ENCODE results near the gene M1AP. TPM values are rescaled to one million over a fixed set of nuclear protein-coding genes. Genes with fewer than 3 reads are reported as not detected.
A peak's percentile ranks its signal among the peaks of the same experiment; 100 is the strongest.

Gene M1AP
- total and polyA plus RNA-seq, 2 donors from 2014 or later: 0.49 to 3.4 TPM

DNA sequence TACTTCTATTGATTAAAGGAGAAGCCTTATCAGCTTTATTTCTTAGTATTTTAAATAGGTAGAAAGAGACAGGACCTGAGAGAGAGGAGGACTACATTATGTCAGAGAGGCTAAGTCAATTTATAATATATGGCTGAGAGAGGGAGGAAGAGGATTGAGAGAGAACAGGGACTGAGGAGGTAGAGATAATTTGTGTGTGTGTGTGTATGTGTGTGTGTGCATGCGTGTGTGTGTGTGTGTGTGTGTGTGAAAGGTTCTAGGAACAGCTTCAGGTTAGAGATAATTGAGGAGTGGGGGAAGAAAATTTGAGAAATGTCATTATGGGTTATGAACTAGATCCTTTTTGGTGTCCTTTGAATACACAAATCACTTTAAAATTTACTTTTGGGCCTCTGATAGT is 78.4 kb downstream of the M1AP start:
- TF ChIP-seq, protein P1, sequence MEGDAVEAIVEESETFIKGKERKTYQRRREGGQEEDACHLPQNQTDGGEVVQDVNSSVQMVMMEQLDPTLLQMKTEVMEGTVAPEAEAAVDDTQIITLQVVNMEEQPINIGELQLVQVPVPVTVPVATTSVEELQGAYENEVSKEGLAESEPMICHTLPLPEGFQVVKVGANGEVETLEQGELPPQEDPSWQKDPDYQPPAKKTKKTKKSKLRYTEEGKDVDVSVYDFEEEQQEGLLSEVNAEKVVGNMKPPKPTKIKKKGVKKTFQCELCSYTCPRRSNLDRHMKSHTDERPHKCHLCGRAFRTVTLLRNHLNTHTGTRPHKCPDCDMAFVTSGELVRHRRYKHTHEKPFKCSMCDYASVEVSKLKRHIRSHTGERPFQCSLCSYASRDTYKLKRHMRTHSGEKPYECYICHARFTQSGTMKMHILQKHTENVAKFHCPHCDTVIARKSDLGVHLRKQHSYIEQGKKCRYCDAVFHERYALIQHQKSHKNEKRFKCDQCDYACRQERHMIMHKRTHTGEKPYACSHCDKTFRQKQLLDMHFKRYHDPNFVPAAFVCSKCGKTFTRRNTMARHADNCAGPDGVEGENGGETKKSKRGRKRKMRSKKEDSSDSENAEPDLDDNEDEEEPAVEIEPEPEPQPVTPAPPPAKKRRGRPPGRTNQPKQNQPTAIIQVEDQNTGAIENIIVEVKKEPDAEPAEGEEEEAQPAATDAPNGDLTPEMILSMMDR (IDR thresholded peaks at IDR 0.05; ENCODE audit: borderline replicate concordance, extremely low read depth, insufficient read depth): no peak
- no peak overlapping the region for H3K9ac ChIP-seq (ENCODE audit: low read length in 3 of 3)
- H3K4me1 ChIP-seq (ENCODE audit: control insufficient read depth in 2 of 3, insufficient read depth in 2 of 3, low read depth in 1 of 3, low read length in 3 of 3): no peaks in the 10 kb centered on the region
- no peak for FAIRE-seq
- H3K4me3 ChIP-seq (ENCODE audit: low read length in 3 of 3): no peak overlapping the region
- DNase-seq: no peak
- intact Hi-C loops (cut with DNase I): no loop called here
- no peaks in the 10 kb centered on the region for H3K9me3 ChIP-seq (ENCODE audit: control insufficient read depth in 2 of 3, insufficient read depth in 1 of 3, low read length in 3 of 3)
- H3K27me3 ChIP-seq (ENCODE audit: control insufficient read depth, insufficient read depth, low read length): no peaks in the 10 kb centered on the region
- H3K36me3 ChIP-seq (ENCODE audit: control insufficient read depth in 2 of 3, insufficient read depth in 3 of 3, low read length in 3 of 3): no peaks in the 10 kb centered on the region
- H3K27ac ChIP-seq (ENCODE audit: low read depth in 2 of 2, low read length in 2 of 2): no peak overlapping the region

DNA sequence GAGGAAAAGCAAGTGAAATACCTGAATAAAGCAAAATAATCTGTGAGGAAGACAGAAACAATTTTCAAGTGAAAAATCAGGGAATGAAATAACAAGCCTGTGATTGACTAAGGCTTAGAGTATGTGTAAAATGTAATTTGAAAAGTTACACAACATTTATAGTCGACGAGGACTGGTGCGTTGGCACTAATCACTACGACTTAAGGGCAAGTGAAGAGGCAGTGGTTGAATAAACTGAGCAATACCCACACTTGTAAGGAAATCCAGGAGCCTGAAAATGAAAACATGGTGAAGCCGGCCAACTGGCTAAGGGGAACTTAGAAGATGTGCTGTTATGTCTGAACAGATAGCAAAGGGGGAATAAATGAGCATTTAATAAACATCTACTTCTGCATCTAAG is 80.2 kb downstream of the M1AP start:
- no peaks in the 10 kb centered on the region for H3K4me1 ChIP-seq (ENCODE audit: control insufficient read depth in 2 of 3, insufficient read depth in 2 of 3, low read depth in 1 of 3, low read length in 3 of 3)
- H3K36me3 ChIP-seq (ENCODE audit: control insufficient read depth in 2 of 3, insufficient read depth in 3 of 3, low read length in 3 of 3): no peaks in the 10 kb centered on the region
- intact Hi-C loops (cut with DNase I): no loop called here
- no peaks in the 10 kb centered on the region for H3K9me3 ChIP-seq (ENCODE audit: control insufficient read depth in 2 of 3, insufficient read depth in 1 of 3, low read length in 3 of 3)
- no peak overlapping the region for H3K4me3 ChIP-seq (ENCODE audit: low read length in 3 of 3)
- no peak overlapping the region for H3K27ac ChIP-seq (ENCODE audit: low read depth in 2 of 2, low read length in 2 of 2)
- no peak for DNase-seq
- FAIRE-seq: no peak
- TF ChIP-seq, protein P1 (IDR thresholded peaks at IDR 0.05; ENCODE audit: borderline replicate concordance, extremely low read depth, insufficient read depth): no peak
- H3K9ac ChIP-seq (ENCODE audit: low read length in 3 of 3): no peak overlapping the region
- no peaks in the 10 kb centered on the region for H3K27me3 ChIP-seq (ENCODE audit: control insufficient read depth, insufficient read depth, low read length)

DNA sequence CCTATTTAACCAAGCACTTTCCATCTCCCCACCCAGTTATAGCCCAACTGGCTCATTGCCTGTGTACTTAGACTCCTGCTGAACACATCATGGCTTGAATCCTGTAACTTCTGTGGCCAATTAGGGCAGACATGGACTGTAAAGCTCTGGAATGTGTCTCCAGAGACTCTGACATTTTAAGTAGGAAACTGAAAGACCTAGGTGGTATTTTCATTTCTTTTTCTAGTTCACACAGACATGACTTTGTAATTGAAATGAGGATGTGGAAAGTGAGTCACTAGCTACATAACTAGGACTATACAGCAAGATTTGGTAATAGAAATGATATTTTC is 81.4 kb downstream of the M1AP start:
- no peaks in the 10 kb centered on the region for H3K36me3 ChIP-seq (ENCODE audit: control insufficient read depth in 2 of 3, insufficient read depth in 3 of 3, low read length in 3 of 3)
- no peaks in the 10 kb centered on the region for H3K9me3 ChIP-seq (ENCODE audit: control insufficient read depth in 2 of 3, insufficient read depth in 1 of 3, low read length in 3 of 3)
- no peak overlapping the region for H3K27ac ChIP-seq (ENCODE audit: low read depth in 2 of 2, low read length in 2 of 2)
- no peak overlapping the region for H3K9ac ChIP-seq (ENCODE audit: low read length in 3 of 3)
- DNase-seq (peak in 1 of 5 donors; percentile 19), FAIRE-seq (no peak)
- no peaks in the 10 kb centered on the region for H3K27me3 ChIP-seq (ENCODE audit: control insufficient read depth, insufficient read depth, low read length)
- H3K4me1 ChIP-seq (ENCODE audit: control insufficient read depth in 2 of 3, insufficient read depth in 2 of 3, low read depth in 1 of 3, low read length in 3 of 3): no peaks in the 10 kb centered on the region
- TF ChIP-seq, protein P1 (IDR thresholded peaks at IDR 0.05; ENCODE audit: borderline replicate concordance, extremely low read depth, insufficient read depth): no peak
- no peak overlapping the region for H3K4me3 ChIP-seq (ENCODE audit: low read length in 3 of 3)
- intact Hi-C loops (cut with DNase I): no loop called here

DNA sequence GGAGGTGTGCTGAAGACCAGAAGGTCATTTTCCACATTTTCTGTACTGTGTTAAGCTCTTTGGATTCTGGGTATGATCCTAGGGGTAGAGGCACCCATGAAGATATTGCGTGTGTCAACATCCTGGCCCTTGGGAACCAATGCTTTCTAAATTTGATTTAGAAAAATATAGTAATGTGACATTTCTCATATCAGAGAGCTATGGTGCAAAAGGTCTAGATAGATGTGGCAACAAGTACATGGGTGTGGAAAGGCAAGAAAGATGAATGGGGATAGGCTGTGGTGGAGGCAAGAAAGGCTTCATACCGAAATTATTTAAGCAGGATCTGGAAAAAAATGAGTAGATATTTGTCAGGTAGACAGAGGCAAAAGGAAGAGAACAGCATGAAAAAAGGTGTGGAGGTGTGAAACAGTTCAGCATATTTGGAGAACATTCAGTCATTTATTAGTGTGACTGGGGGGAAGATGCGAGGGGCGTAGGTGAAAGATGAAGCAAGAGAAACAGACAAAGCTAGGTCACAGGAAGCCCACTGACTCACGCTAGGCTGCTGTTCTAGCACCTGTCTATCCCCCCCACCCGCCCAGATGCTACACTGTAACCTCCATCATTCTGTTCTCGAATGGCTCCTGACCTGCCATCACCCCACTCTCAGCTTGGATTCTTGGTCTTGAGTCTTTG is 81.9 kb downstream of the M1AP start:
- Histone ChIP-seq H3K27ac (ENCODE audit: low read depth in 2 of 2, low read length in 2 of 2) (no peak overlapping the region), H3K4me3 (ENCODE audit: low read length in 3 of 3) (no peak overlapping the region), H3K4me1 (ENCODE audit: control insufficient read depth in 2 of 3, insufficient read depth in 2 of 3, low read depth in 1 of 3, low read length in 3 of 3) (no peaks in the 10 kb centered on the region), H3K9me3 (ENCODE audit: control insufficient read depth in 2 of 3, insufficient read depth in 1 of 3, low read length in 3 of 3) (no peaks in the 10 kb centered on the region), H3K27me3 (ENCODE audit: control insufficient read depth, insufficient read depth, low read length) (no peaks in the 10 kb centered on the region), H3K9ac (ENCODE audit: low read length in 3 of 3) (no peak overlapping the region), H3K36me3 (ENCODE audit: control insufficient read depth in 2 of 3, insufficient read depth in 3 of 3, low read length in 3 of 3) (no peaks in the 10 kb centered on the region)
- DNase-seq (no peak), FAIRE-seq (no peak)
- intact Hi-C loops (cut with DNase I): no loop called here
- TF ChIP-seq, protein P1 (IDR thresholded peaks at IDR 0.05; ENCODE audit: borderline replicate concordance, extremely low read depth, insufficient read depth): no peak

Measured in kidney (tissue), 14 donors.